K562 (cell line): Measurements from ENCODE around the gene ITPRID2. TPM values are rescaled to one million over a fixed set of nuclear protein-coding genes. Genes with fewer than 3 reads are reported as not detected.

Experiments used
- ATF2 ChIP-seq: sonication (generic); formaldehyde crosslinking; IDR thresholded peaks from 2 replicates; pipeline ENCODE4 v1.8.1; 2022; ENCODE audit warnings: missing genetic modification reagents
- BHLHE40 ChIP-seq: IDR thresholded peaks from 2 replicates; pipeline ENCODE4 v1.6.1; 2011; ENCODE audit warnings: low read length, improper control_type of control experiment
- CBX5 ChIP-seq: IDR thresholded peaks from 2 replicates; pipeline ENCODE4 v1.6.1; 2014; ENCODE audit warnings: low read depth, borderline replicate concordance
- CHD2 ChIP-seq: IDR thresholded peaks from 2 replicates; pipeline ENCODE4 v1.6.1; 2011; ENCODE audit warnings: low read depth, low read length
- CTBP1 ChIP-seq: fragments of 450-650 bp; IDR thresholded peaks from 2 replicates; pipeline ENCODE4 v1.6.1; 2016; ENCODE audit warnings: borderline replicate concordance
- E2F1 ChIP-seq: sonication (generic); formaldehyde crosslinking; IDR thresholded peaks from 2 replicates; pipeline ENCODE4 v1.8.1; 2023; ENCODE audit warnings: mild to moderate bottlenecking, missing genetic modification reagents, moderate library complexity
- FOXK2 ChIP-seq, 2 experiments: fragments of 450-650 bp; IDR thresholded peaks in 1 of 2; conservative IDR thresholded peaks in 1 of 2; 2 replicates each; pipeline ENCODE4 v1.6.1; 2016; ENCODE audit warnings: low read depth in 2 of 2, mild to moderate bottlenecking in 1 of 2
- FOXM1 ChIP-seq, 2 experiments: fragments of 450-650 bp in 1 of 2; sonication (generic) in 1 of 2; formaldehyde crosslinking in 1 of 2; IDR thresholded peaks; 2 replicates each; pipeline versions ENCODE4 v1.6.1 to v1.9.0; 2017 to 2022; ENCODE audit warnings: low read depth in 2 of 2, mild to moderate bottlenecking in 2 of 2, missing genetic modification reagents in 1 of 2, moderate library complexity in 1 of 2
- IRF1 ChIP-seq: sonication (generic); formaldehyde crosslinking; IDR thresholded peaks from 2 replicates; pipeline ENCODE4 v1.8.0; 2022; ENCODE audit warnings: missing genetic modification reagents, mild to moderate bottlenecking, borderline replicate concordance
- MED1 ChIP-seq: sonication (generic); formaldehyde crosslinking; IDR thresholded peaks from 2 replicates; pipeline ENCODE4 v1.8.1; 2023; ENCODE audit warnings: missing genetic modification reagents, borderline replicate concordance
- NFATC3 ChIP-seq: fragments of 450-650 bp; IDR thresholded peaks from 2 replicates; pipeline ENCODE4 v1.6.1; 2017; ENCODE audit warnings: mild to moderate bottlenecking
- POU5F1 ChIP-seq: fragments of 150-350 bp; IDR thresholded peaks from 2 replicates; pipeline ENCODE4 v1.6.1; 2014; ENCODE audit warnings: borderline replicate concordance, low read length, low read depth, mild to moderate bottlenecking; ENCODE audit not compliant: partially characterized antibody
- PPARD ChIP-seq: fragments of 250-450 bp; sonication (Bioruptor Pico); IDR thresholded peaks from 2 replicates; pipeline ENCODE4 v1.8.0; 2022; ENCODE audit warnings: inconsistent platforms, mild to moderate bottlenecking, moderate library complexity
- PREB ChIP-seq: sonication (generic); formaldehyde crosslinking; IDR thresholded peaks from 2 replicates; pipeline ENCODE4 v1.8.1; 2023; ENCODE audit warnings: mild to moderate bottlenecking, missing genetic modification reagents
- TAF1 ChIP-seq: IDR thresholded peaks from 2 replicates; pipeline ENCODE4 v1.6.1; 2011; ENCODE audit warnings: mild to moderate bottlenecking, low read length, moderate library complexity; ENCODE audit not compliant: insufficient read depth, control insufficient read depth, severe bottlenecking; ENCODE audit errors: extremely low read depth
- TCF15 ChIP-seq: fragments of 250-450 bp; sonication (Bioruptor Pico); IDR thresholded peaks from 2 replicates; pipeline ENCODE4 v1.8.0; 2022; ENCODE audit warnings: moderate library complexity, mild to moderate bottlenecking, inconsistent platforms
- TFAM ChIP-seq: fragments of 250-450 bp; sonication (Bioruptor Pico); conservative IDR thresholded peaks from 2 replicates; pipeline ENCODE4 v1.5.0; 2021; ENCODE audit warnings: mild to moderate bottlenecking, moderate library complexity
- ZBTB26 ChIP-seq: fragments of 450-650 bp; formaldehyde crosslinking; IDR thresholded peaks from 2 replicates; pipeline ENCODE4 v1.4.0; 2022; ENCODE audit warnings: missing genetic modification characterization
- ZFP30 ChIP-seq: fragments of 250-450 bp; sonication (Bioruptor Pico); IDR thresholded peaks from 2 replicates; pipeline ENCODE4 v1.8.0; 2022; ENCODE audit warnings: moderate library complexity, mild to moderate bottlenecking, inconsistent platforms, borderline replicate concordance
- ZNF217 ChIP-seq: sonication (generic); formaldehyde crosslinking; IDR thresholded peaks from 2 replicates; pipeline ENCODE4 v1.8.0; 2022; ENCODE audit warnings: mild to moderate bottlenecking, missing genetic modification reagents
- ZZZ3 ChIP-seq: fragments of 450-650 bp; IDR thresholded peaks from 2 replicates; pipeline ENCODE4 v1.6.1; 2016; ENCODE audit warnings: antibody characterized with exemption, mild to moderate bottlenecking, moderate library complexity
- polyA plus RNA-seq, 8 experiments: library from polyadenylated mRNA; depleted of rRNA in 4 of 8; stranded (reverse) in 5 of 8; unstranded in 3 of 8; fragments of >200 nt; fragmentation: Nextera tagmentation in 2 of 8; fragmentation: Illumina TruSeq in 1 of 8; extraction: Ambion mirVana in 2 of 8; extraction: Trizol in 1 of 8; gene quantifications; 2 replicates each; pipeline versions ENCODE4 v1.2.1 to v1.2.3, GENCODE V29; 2011 to 2014; ENCODE audit warnings: inconsistent platforms in 1 of 8, missing spikeins in 1 of 8
- total RNA-seq, 7 experiments: library from RNA; depleted of rRNA in 6 of 7; stranded (reverse); fragments of >200 nt in 6 of 7; fragmentation: Illumina TruSeq in 2 of 7; extraction: Trizol in 2 of 7; gene quantifications; 2 replicates each; pipeline versions ENCODE4 v1.2.1 to v1.2.3, GENCODE V29; 2011 to 2021; ENCODE audit warnings: low replicate concordance in 1 of 7

The ITPRID2 gene
- total and polyA plus RNA-seq, 9 of the 15 experiments (the other 6 are each of a cell fraction or from before 2014, with no cell fraction given) = 18.5 to 77.8 (median 52.0) TPM

GRCh38 chr2:181891966-181892798, 652 bp downstream of the ITPRID2 start (continued):
- TF ChIP-seq PREB (no peak), IRF1 (CRISPR knock-in tag) (no peak), BHLHE40 (peak; percentile 78), TCF15 (no peak), ZBTB26 (CRISPR knock-in tag) (no peak), ZFP30 (CRISPR knock-in tag) (no peak), ZZZ3 (no peak), NFATC3 (no peak), CTBP1 (peak; percentile 68), CBX5 (no peak), ZNF217 (CRISPR knock-in tag) (no peak), POU5F1 (no peak), PPARD (CRISPR knock-in tag) (no peak), TFAM (CRISPR knock-in tag) (no peak), E2F1 (CRISPR knock-in tag) (0 out of 2 replicates have a peak, but pooled peaks have one; percentile 35), FOXM1 (IDR thresholded peaks at IDR 0.05; ENCODE audit: low read depth) (no peak), FOXM1 (CRISPR knock-in tag; IDR thresholded peaks at IDR 0.05; ENCODE audit: low read depth) (0 out of 2 replicates have a peak, but pooled peaks have one; percentile 35), TAF1 (peak; percentile 80), ATF2 (CRISPR knock-in tag) (0 out of 2 replicates have a peak, but pooled peaks have one; percentile 5), MED1 (CRISPR knock-in tag) (no peak), FOXK2 (conservative IDR thresholded peaks at IDR 0.05 in 1 of 2, IDR thresholded peaks at IDR 0.05 in 1 of 2; ENCODE audit: low read depth in 2 of 2) (no peak), CHD2 (peak; percentile 57)
